ENCODE results near the gene TJP1.

GRCh38 chr15:29857221-29857789, 35.0 kb upstream of the TJP1 start:
- TF ChIP-seq POLR2A (IDR thresholded peaks at IDR 0.05) (no peak), CTCF (IDR thresholded peaks at IDR 0.05 in 4 of 5, conservative IDR thresholded peaks at IDR 0.05 in 1 of 5) (no peak)
